ENCODE measurements around the gene FAT1. TPM values are rescaled to one million over a fixed set of nuclear protein-coding genes. Genes with fewer than 3 reads are reported as not detected.

FAT1 gene
- total RNA-seq, 1 donor from 2014 or later: 84.3 TPM

GRCh38 chr4:186707996-186708395, 15.7 kb downstream of the FAT1 start:
- Histone ChIP-seq H3K4me1 (no peaks in the 10 kb centered on the region), H3K9me3 (no peaks in the 10 kb centered on the region)
- intact Hi-C loops (cut with DNase I): no loop called here

DNA sequence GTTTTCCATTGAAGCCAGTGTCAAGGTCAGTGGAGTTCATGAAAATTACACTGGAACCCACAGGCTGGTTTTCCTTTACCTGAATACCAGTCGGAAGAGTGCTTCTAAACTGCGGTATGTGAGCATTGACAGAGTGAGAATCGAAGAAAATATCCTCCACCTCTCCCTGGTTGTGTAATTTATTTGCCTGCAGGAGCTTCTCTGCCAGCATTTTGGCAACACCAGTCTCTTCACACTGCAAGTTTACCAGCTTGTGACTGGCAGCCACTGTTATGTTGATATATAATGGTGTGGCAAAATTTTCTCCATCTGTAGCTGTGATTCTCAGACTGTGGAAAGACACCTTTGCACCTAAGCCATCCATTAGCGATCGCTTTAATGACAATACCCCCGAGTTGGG, 16.1 kb downstream of the FAT1 start:
- TF ChIP-seq CTCF (IDR thresholded peaks at IDR 0.05): no peak
- H3K4me3 ChIP-seq: no peak overlapping the region
- no peaks in the 10 kb centered on the region for H3K9me3 ChIP-seq
- ATAC-seq (no peak), DNase-seq (no peak)
- H3K4me1 ChIP-seq: no peaks in the 10 kb centered on the region
- peaks cover 14% of the 10 kb centered on the region for H3K36me3 ChIP-seq
- no peaks in the 10 kb centered on the region for H3K27me3 ChIP-seq
- intact Hi-C loops (cut with DNase I): no loop called here
- H3K27ac ChIP-seq: no peak overlapping the region

More at GRCh38 chr4:186707996-186708395, 15.7 kb downstream of the FAT1 start:
- ATAC-seq (no peak), DNase-seq (no peak)
- Histone ChIP-seq H3K27me3 (no peaks in the 10 kb centered on the region), H3K36me3 (peaks cover 14% of the 10 kb centered on the region), H3K4me3 (no peak overlapping the region), H3K27ac (no peak overlapping the region)
- no peak for TF ChIP-seq CTCF (IDR thresholded peaks at IDR 0.05)

GRCh38 chr4:186704057-186704456, 19.6 kb downstream of the FAT1 start:
- Histone ChIP-seq H3K4me1 (no peaks in the 10 kb centered on the region), H3K27ac (no peak overlapping the region), H3K36me3 (peaks cover 14% of the 10 kb centered on the region), H3K4me3 (no peak overlapping the region), H3K27me3 (no peaks in the 10 kb centered on the region), H3K9me3 (no peaks in the 10 kb centered on the region)
- intact Hi-C loops (cut with DNase I): no loop called here
- ATAC-seq: no peak
- TF ChIP-seq CTCF (IDR thresholded peaks at IDR 0.05): no peak
- no peak for DNase-seq

GRCh38 chr4:186703510-186703909, 20.1 kb downstream of the FAT1 start:
- TF ChIP-seq CTCF (IDR thresholded peaks at IDR 0.05): no peak
- Histone ChIP-seq H3K27me3 (no peaks in the 10 kb centered on the region), H3K4me3 (no peak overlapping the region), H3K27ac (no peak overlapping the region), H3K9me3 (no peaks in the 10 kb centered on the region), H3K36me3 (peaks cover 14% of the 10 kb centered on the region), H3K4me1 (no peaks in the 10 kb centered on the region)
- intact Hi-C loops (cut with DNase I): no loop called here
- DNase-seq: no peak
- no peak for ATAC-seq

GRCh38 chr4:186702940-186703339, 20.7 kb downstream of the FAT1 start:
- no peak for TF ChIP-seq CTCF (IDR thresholded peaks at IDR 0.05)
- no peaks in the 10 kb centered on the region for H3K9me3 ChIP-seq
- intact Hi-C loops (cut with DNase I): no loop called here
- DNase-seq (no peak), ATAC-seq (no peak)
- H3K4me3 ChIP-seq: no peak overlapping the region
- no peaks in the 10 kb centered on the region for H3K4me1 ChIP-seq
- H3K27me3 ChIP-seq: no peaks in the 10 kb centered on the region
- H3K27ac ChIP-seq: no peak overlapping the region
- H3K36me3 ChIP-seq: peaks cover 14% of the 10 kb centered on the region

- Histone ChIP-seq H3K4me3 (no peak overlapping the region), H3K27me3 (no peaks in the 10 kb centered on the region)
- DNase-seq: no peak
Observed at GRCh38 chr4:186702297-186702696, 21.4 kb downstream of the FAT1 start.

More at GRCh38 chr4:186702297-186702696, 21.4 kb downstream of the FAT1 start:
- Histone ChIP-seq H3K36me3 (peaks cover 10% of the 10 kb centered on the region), H3K4me1 (no peaks in the 10 kb centered on the region), H3K9me3 (no peaks in the 10 kb centered on the region), H3K27ac (no peak overlapping the region)
- TF ChIP-seq CTCF (IDR thresholded peaks at IDR 0.05): no peak
- intact Hi-C loops (cut with DNase I): no loop called here
- no peak for ATAC-seq

Measured in upper lobe of right lung (tissue), 1 donor.